H1 (cell line): Measurements from ENCODE around the gene SLC39A11. TPM values are rescaled to one million over a fixed set of nuclear protein-coding genes. Genes with fewer than 3 reads are reported as not detected.

ENCODE experiments used
- CTCF ChIA-PET: fragments of 300-600 bp; sonication (Branson Sonifier 250); formaldehyde crosslinking; loops from one replicate; lab custom pipeline; 2021; ENCODE audit not compliant: partially characterized antibody; lab: Charles Lee
- POLR2A ChIA-PET: fragments of 300-600 bp; sonication (Branson Sonifier 250); formaldehyde crosslinking; loops from one replicate; lab custom pipeline; 2021; ENCODE audit warnings: inconsistent platforms; ENCODE audit not compliant: partially characterized antibody; lab: Charles Lee
- DNase-seq, 2 experiments: peaks; one replicate each; pipeline versions ENCODE4 v3.0.0 to v3.0.0-alpha.2; 2010 to 2022; ENCODE audit warnings: low spot score in 2 of 2, low read depth in 1 of 2, mixed read lengths in 1 of 2
- FAIRE-seq: peaks from 2 replicates; lab custom pipeline; 2011; peaks lifted over from hg19 to GRCh38; lab: Jason Lieb, UNC
- H2AFZ ChIP-seq: 2 replicates; pipeline ENCODE4 v1.8.1; 2012; ENCODE audit warnings: low read length, inconsistent platforms
- H2AK5ac ChIP-seq: 2 replicates; pipeline ENCODE4 v1.6.1; 2013; ENCODE audit warnings: low read depth, low read length
- H2BK120ac ChIP-seq: replicated peaks from 2 replicates; pipeline ENCODE3; 2013; ENCODE audit warnings: low read depth, low read length, inconsistent platforms
- H2BK12ac ChIP-seq: 2 replicates; pipeline ENCODE4 v1.6.1; 2013; ENCODE audit warnings: low read depth, low read length
- H2BK15ac ChIP-seq: 2 replicates; pipeline ENCODE4 v1.6.1; 2013; ENCODE audit warnings: low read length
- H2BK20ac ChIP-seq: 2 replicates; pipeline ENCODE4 v1.6.1; 2013; ENCODE audit warnings: low read length
- H2BK5ac ChIP-seq: 2 replicates; pipeline ENCODE4 v1.6.1; 2013; ENCODE audit warnings: low read depth, low read length
- H3K14ac ChIP-seq: 2 replicates; pipeline ENCODE4 v1.6.1; 2013; ENCODE audit warnings: inconsistent platforms; ENCODE audit not compliant: insufficient read length
- H3K18ac ChIP-seq: 2 replicates; pipeline ENCODE4 v1.6.1; 2013; ENCODE audit warnings: low read length; ENCODE audit errors: extremely low read depth
- H3K23ac ChIP-seq: 2 replicates; pipeline ENCODE4 v1.6.1; 2013; ENCODE audit warnings: inconsistent platforms; ENCODE audit not compliant: insufficient read length
- H3K23me2 ChIP-seq: 2 replicates; pipeline ENCODE4 v1.6.1; 2013; ENCODE audit warnings: low read depth, low read length
- H3K27ac ChIP-seq: 2 replicates; pipeline ENCODE4 v1.6.1; 2011; ENCODE audit warnings: low read depth, low read length, inconsistent platforms
- H3K27me3 ChIP-seq, 4 experiments: replicated peaks in 1 of 4; 1 replicate in 1 of 4; 2 replicates in 3 of 4; pipeline versions ENCODE4 v1.6.1 to v1.8.1; 2011 to 2013; ENCODE audit warnings: low read length in 3 of 4, mild to moderate bottlenecking in 3 of 4, inconsistent platforms in 2 of 4, mixed read lengths in 2 of 4, moderate library complexity in 1 of 4; ENCODE audit not compliant: control insufficient read depth in 3 of 4, insufficient read depth in 3 of 4; ENCODE audit errors: extremely low read depth in 1 of 4
- H3K36me3 ChIP-seq, 4 experiments: 2 replicates each; pipeline versions ENCODE4 v1.6.1 to v1.8.1; 2011 to 2013; ENCODE audit warnings: mild to moderate bottlenecking in 4 of 4, low read length in 3 of 4, moderate library complexity in 2 of 4, control low read depth in 1 of 4, inconsistent platforms in 1 of 4; ENCODE audit not compliant: insufficient read depth in 4 of 4, control insufficient read depth in 2 of 4
- H3K4ac ChIP-seq: replicated peaks from 2 replicates; pipeline ENCODE3; 2013; ENCODE audit warnings: low read length, low read depth, mixed read lengths, inconsistent platforms; ENCODE audit not compliant: insufficient read length
- H3K4me1 ChIP-seq, 4 experiments: replicated peaks in 1 of 4; 1 replicate in 1 of 4; 2 replicates in 3 of 4; pipeline versions ENCODE4 v1.6.1 to v1.8.1; 2011 to 2013; ENCODE audit warnings: low read length in 3 of 4, inconsistent platforms in 2 of 4, mixed read lengths in 1 of 4; ENCODE audit not compliant: insufficient read depth in 4 of 4, control insufficient read depth in 3 of 4
- H3K4me2 ChIP-seq, 2 experiments: 2 replicates each; pipeline versions ENCODE4 v1.6.1 to v1.8.1; 2011 to 2013; ENCODE audit warnings: low read depth in 2 of 2, low read length in 2 of 2, control low read depth in 1 of 2, inconsistent platforms in 1 of 2, mild to moderate bottlenecking in 1 of 2; ENCODE audit not compliant: insufficient read depth in 1 of 2
- H3K4me3 ChIP-seq, 4 experiments: fragments of 200-600, 300-600 bp in 1 of 4; sonication (generic), shearing (Covaris generic), sonication (Bioruptor Twin) in 1 of 4; 2 replicates each; pipeline versions ENCODE4 v1.5.1 to v1.8.1; 2011 to 2016; ENCODE audit warnings: low read length in 4 of 4, low read depth in 3 of 4, control low read depth in 2 of 4, inconsistent platforms in 2 of 4, mild to moderate bottlenecking in 2 of 4, mixed read lengths in 1 of 4, moderate library complexity in 1 of 4; ENCODE audit not compliant: insufficient read depth in 2 of 4; ENCODE audit errors: extremely low read depth in 1 of 4
- H3K56ac ChIP-seq: replicated peaks from 2 replicates; pipeline ENCODE3; 2013; ENCODE audit warnings: low read depth, mild to moderate bottlenecking, mixed read lengths, low read length, inconsistent platforms; ENCODE audit not compliant: insufficient read length
- H3K79me1 ChIP-seq: 2 replicates; pipeline ENCODE4 v1.6.1; 2013; ENCODE audit warnings: low read depth, low read length, control low read depth
- H3K79me2 ChIP-seq, 2 experiments: 2 replicates each; pipeline versions ENCODE4 v1.6.1 to v1.8.1; 2012 to 2013; ENCODE audit warnings: low read length in 2 of 2, mild to moderate bottlenecking in 2 of 2, inconsistent platforms in 1 of 2; ENCODE audit not compliant: insufficient read depth in 2 of 2, control insufficient read depth in 1 of 2
- H3K9ac ChIP-seq, 4 experiments: replicated peaks in 1 of 4; 1 replicate in 1 of 4; 2 replicates in 3 of 4; pipeline versions ENCODE4 v1.6.1 to v1.8.1; 2011 to 2013; ENCODE audit warnings: low read depth in 3 of 4, low read length in 3 of 4, control low read depth in 2 of 4, mild to moderate bottlenecking in 2 of 4, moderate library complexity in 2 of 4, inconsistent platforms in 1 of 4; ENCODE audit errors: extremely low read depth in 1 of 4
- H3K9me3 ChIP-seq, 2 experiments: 2 replicates each; pipeline versions ENCODE4 v1.6.1 to v1.8.1; 2012 to 2013; ENCODE audit warnings: mild to moderate bottlenecking in 2 of 2, moderate library complexity in 2 of 2, control low read depth in 1 of 2, inconsistent platforms in 1 of 2, low read depth in 1 of 2, low read length in 1 of 2, mixed read lengths in 1 of 2; ENCODE audit not compliant: insufficient read depth in 2 of 2
- H4K20me1 ChIP-seq, 2 experiments: replicated peaks in 1 of 2; 2 replicates each; pipeline versions ENCODE3 to v1.8.1; 2011 to 2013; ENCODE audit warnings: inconsistent platforms in 2 of 2, low read length in 2 of 2, mild to moderate bottlenecking in 1 of 2; ENCODE audit not compliant: insufficient read depth in 2 of 2, control insufficient read depth in 1 of 2
- H4K5ac ChIP-seq: 2 replicates; pipeline ENCODE4 v1.6.1; 2013; ENCODE audit warnings: low read length, low read depth, mixed read lengths, inconsistent platforms; ENCODE audit not compliant: insufficient read length
- H4K8ac ChIP-seq: 2 replicates; pipeline ENCODE4 v1.8.0; 2013; ENCODE audit warnings: mild to moderate bottlenecking, moderate library complexity, low read length, inconsistent platforms; ENCODE audit not compliant: insufficient read depth; ENCODE audit errors: extremely low read depth
- H4K91ac ChIP-seq: replicated peaks from 2 replicates; pipeline ENCODE3; 2013; ENCODE audit warnings: low read length, mixed read lengths, inconsistent platforms; ENCODE audit not compliant: insufficient read length
- ASH2L ChIP-seq: fragments of 200-600, 300-600 bp; sonication (generic); IDR thresholded peaks from one replicate; pipeline ENCODE4 v1.7.1; 2017; ENCODE audit warnings: low read length
- CTBP2 ChIP-seq: IDR thresholded peaks from 2 replicates; pipeline ENCODE4 v1.7.0; 2011; ENCODE audit warnings: borderline replicate concordance, mild to moderate bottlenecking, moderate library complexity, mixed read lengths, low read length; ENCODE audit not compliant: insufficient read depth, insufficient read length
- CTCF ChIP-seq, 3 experiments: IDR thresholded peaks; 1 replicate in 2 of 3; 2 replicates in 1 of 3; pipeline versions ENCODE4 v1.5.1 to v1.6.1; 2011; ENCODE audit warnings: low read length in 3 of 3, mild to moderate bottlenecking in 3 of 3, inconsistent platforms in 2 of 3, low read depth in 1 of 3, moderate library complexity in 1 of 3; ENCODE audit not compliant: insufficient read depth in 1 of 3; ENCODE audit errors: control extremely low read depth in 1 of 3
- EGR1 ChIP-seq: IDR thresholded peaks from 2 replicates; pipeline ENCODE4 v1.6.1; 2011; ENCODE audit warnings: low read depth, low read length, borderline replicate concordance
- GABPA ChIP-seq: IDR thresholded peaks from 2 replicates; pipeline ENCODE4 v1.6.1; 2011; ENCODE audit warnings: mild to moderate bottlenecking, low read length, moderate library complexity, borderline replicate concordance; ENCODE audit not compliant: insufficient read depth
- KDM1A ChIP-seq: fragments of 200-600, 300-600 bp; sonication (generic); IDR thresholded peaks from 2 replicates; pipeline ENCODE4 v1.7.1; 2016; ENCODE audit warnings: mild to moderate bottlenecking, low read length, borderline replicate concordance
- KDM5A ChIP-seq: fragments of 200-600 bp; IDR thresholded peaks from 2 replicates; pipeline ENCODE4 v1.7.1; 2012; ENCODE audit warnings: mild to moderate bottlenecking, low read length, inconsistent platforms, mixed read lengths
- RBBP5 ChIP-seq: IDR thresholded peaks from 2 replicates; pipeline ENCODE4 v1.7.1; 2012; ENCODE audit warnings: low read depth, mild to moderate bottlenecking, inconsistent platforms, low read length, moderate library complexity, borderline replicate concordance
- RXRA ChIP-seq: IDR thresholded peaks from 2 replicates; pipeline ENCODE4 v1.6.1; 2011; ENCODE audit warnings: low read depth, mild to moderate bottlenecking, low read length, moderate library complexity; ENCODE audit not compliant: insufficient read depth
- SIX5 ChIP-seq: IDR thresholded peaks from 2 replicates; pipeline ENCODE4 v1.6.1; 2011; ENCODE audit warnings: mild to moderate bottlenecking, low read depth, low read length
- TAF7 ChIP-seq: optimal IDR thresholded peaks from 2 replicates; pipeline ENCODE3; 2011; ENCODE audit warnings: low read depth, mild to moderate bottlenecking, inconsistent platforms, low read length, moderate library complexity, borderline replicate concordance
- WGBS, 2 experiments: shearing (Covaris generic) in 1 of 2; methylation state at CpG; one replicate each; pipeline versions ENCODE4 v1.1.6 to v1.1.7; 2013 to 2015; ENCODE audit warnings: low lambda C conversion rate in 2 of 2, mixed read lengths in 2 of 2, inconsistent platforms in 1 of 2, low coverage in 1 of 2, missing lambda C conversion rate in 1 of 2; ENCODE audit not compliant: insufficient replicate concordance in 2 of 2, insufficient coverage in 1 of 2, insufficient read length in 1 of 2; ENCODE audit errors: extremely low coverage in 1 of 2, missing lambda C conversion rate in 1 of 2; 5-methylcytosine and 5-hydroxymethylcytosine counted together
- polyA plus RNA-seq, 7 experiments: library from polyadenylated mRNA; depleted of rRNA in 3 of 7; stranded (reverse) in 5 of 7; unstranded in 2 of 7; fragments of >200 nt in 5 of 7; fragments of 200-250 nt in 2 of 7; gene quantifications; 1 replicate in 5 of 7; 2 replicates in 1 of 7; 4 replicates in 1 of 7; pipeline versions ENCODE4 v1.2.1 to v1.2.3, GENCODE V29; 2011 to 2013; ENCODE audit warnings: missing spikeins in 2 of 7, mixed read lengths in 2 of 7
- total RNA-seq: library from RNA; stranded (reverse); fragmentation: NEBNext Ultra II Directional; extraction: Animal tissue kit (Norgen Biotek cat#: 25700); gene quantifications from 2 replicates; pipeline ENCODE4 v1.2.1, GENCODE V29; 2021

Gene SLC39A11
- total and polyA plus RNA-seq, 2 of the 8 experiments (the other 6 are each of a cell fraction or from before 2014, with no cell fraction given), result 12.2 to 19.6 TPM

- Histone ChIP-seq H3K18ac (no peak overlapping the region), H3K4me1 (peaks cover 0 to 7% (median 0%) of the 10 kb centered on the region in 4 experiments; a peak in 3 of 7 replicates), H4K91ac (no peak overlapping the region), H3K36me3 (no peaks in the 10 kb centered on the region), H2BK120ac (no peak overlapping the region), H3K4me2 (no peak overlapping the region), H2AK5ac (no peak overlapping the region), H3K27me3 (no peaks in the 10 kb centered on the region), H4K8ac (peak overlapping the region; percentile 38; the same call in 1 of the 2 replicates), H3K4ac (no peak overlapping the region), H2AFZ (no peak overlapping the region), H3K14ac (no peak overlapping the region), H3K4me3 (no peak overlapping the region), H4K20me1 (no peaks in the 10 kb centered on the region), H3K9me3 (peaks cover 4 to 6% of the 10 kb centered on the region in 2 experiments; a peak in 3 of 4 replicates), H3K79me2 (no peaks in the 10 kb centered on the region), H3K56ac (no peak overlapping the region), H4K5ac (no peak overlapping the region), H3K79me1 (no peaks in the 10 kb centered on the region), H3K27ac (no peak overlapping the region), H3K23me2 (no peaks in the 10 kb centered on the region), H2BK12ac (no peak overlapping the region), H3K23ac (no peak overlapping the region), H2BK5ac (no peak overlapping the region), H2BK20ac (no peak overlapping the region), H2BK15ac (no peak overlapping the region), H3K9ac (no peak overlapping the region)
- ChIA-PET POLR2A (no interaction called here), CTCF (no interaction called here)
- FAIRE-seq (no peak), DNase-seq (no peak)
- 88% methylated on average over 7 of the region's 7 CpGs; no CpG with 5 or more reads in 1 of the 2 experiments for WGBS, 2 experiments
- no peak for TF ChIP-seq ASH2L
- no peak for TF ChIP-seq EGR1
- no peak for TF ChIP-seq SIX5
- no peak for TF ChIP-seq TAF7
- TF ChIP-seq CTBP2, result no peak
- TF ChIP-seq KDM1A, result no peak
- no peak for TF ChIP-seq GABPA
- no peak for TF ChIP-seq RBBP5
- TF ChIP-seq RXRA, result no peak
- no peak for TF ChIP-seq KDM5A
- no peak for TF ChIP-seq CTCF (IDR thresholded peaks at IDR 0.05; ENCODE audit: control extremely low read depth in 1 of 3, insufficient read depth in 1 of 3, low read depth in 1 of 3, low read length in 3 of 3)
Observed at GRCh38 chr17:72772331-72772821, 320.1 kb downstream of the SLC39A11 start.
